HG02840 (cell line): ENCODE measurements around the gene ZFHX3.

ENCODE experiments used
- ATAC-seq: cut with Tn5 transposase; IDR thresholded peaks from one replicate; pipeline ENCODE4 v1.9.1; 2021; ENCODE audit warnings: mild to moderate bottlenecking, moderate library complexity, moderate number of reproducible peaks; ENCODE audit not compliant: unreplicated experiment, low FRiP score

Gene ZFHX3

DNA sequence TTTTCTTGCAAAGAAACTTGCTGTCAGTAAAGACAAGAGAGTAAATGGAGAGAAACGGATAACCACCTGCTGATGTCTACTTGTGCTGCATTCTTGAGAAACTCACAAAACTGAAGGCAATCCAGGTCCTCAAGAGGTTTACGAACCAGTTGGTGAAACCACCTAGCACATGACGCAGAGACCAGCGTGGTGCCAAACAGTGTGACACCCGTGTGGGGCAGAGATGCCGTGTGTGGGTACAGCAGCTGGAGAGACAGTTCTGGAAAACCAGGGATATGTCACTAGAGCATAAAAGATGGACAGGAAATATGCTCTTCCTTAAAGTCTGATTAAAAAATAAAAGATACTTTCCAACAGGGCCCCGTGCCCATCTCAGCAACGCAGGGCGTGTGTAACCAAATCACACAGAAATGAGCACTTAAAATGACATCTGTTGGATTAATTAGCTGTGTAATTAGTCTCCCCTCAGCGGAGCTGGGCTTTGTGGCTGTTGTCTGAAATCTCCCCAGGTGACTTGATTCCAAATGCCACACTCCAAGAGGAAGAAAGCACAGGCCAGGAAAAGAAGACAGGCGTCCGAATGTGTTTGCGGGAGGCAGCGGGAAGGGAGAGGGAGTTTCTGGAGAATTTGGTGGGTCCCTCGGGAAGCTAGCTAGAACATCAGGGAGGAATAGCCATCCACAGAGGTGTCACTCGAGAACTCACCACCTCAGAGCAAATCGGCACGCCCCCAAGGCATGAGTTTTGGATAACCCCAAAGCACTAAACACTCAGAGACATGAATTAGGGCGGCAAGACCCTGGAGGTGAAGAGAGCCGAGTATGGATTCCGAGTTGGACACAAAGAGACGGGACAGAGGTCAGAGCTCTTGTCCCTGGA lies 109.8 kb downstream of the ZFHX3 start:
- ATAC-seq = no peak

DNA sequence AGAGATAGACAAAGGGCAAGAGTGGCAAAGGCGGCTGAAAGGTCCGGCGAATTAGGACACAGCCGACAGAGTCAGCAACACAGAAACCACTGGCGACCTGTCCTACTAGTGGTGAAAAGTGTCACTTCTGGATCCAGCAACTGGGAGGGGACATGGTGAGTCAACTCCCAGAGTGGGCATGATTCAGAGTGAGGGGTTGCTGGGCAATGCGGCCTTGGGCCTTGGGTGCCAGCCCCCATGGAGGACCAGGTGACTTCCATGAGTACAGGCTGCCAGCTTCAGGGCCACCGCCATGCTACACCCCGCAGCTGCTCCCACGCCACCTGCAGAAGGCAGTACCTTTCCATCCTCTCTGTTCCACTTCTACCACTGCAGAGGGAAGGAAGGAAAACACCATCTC lies 110.6 kb downstream of the ZFHX3 start:
- no peak for ATAC-seq

DNA sequence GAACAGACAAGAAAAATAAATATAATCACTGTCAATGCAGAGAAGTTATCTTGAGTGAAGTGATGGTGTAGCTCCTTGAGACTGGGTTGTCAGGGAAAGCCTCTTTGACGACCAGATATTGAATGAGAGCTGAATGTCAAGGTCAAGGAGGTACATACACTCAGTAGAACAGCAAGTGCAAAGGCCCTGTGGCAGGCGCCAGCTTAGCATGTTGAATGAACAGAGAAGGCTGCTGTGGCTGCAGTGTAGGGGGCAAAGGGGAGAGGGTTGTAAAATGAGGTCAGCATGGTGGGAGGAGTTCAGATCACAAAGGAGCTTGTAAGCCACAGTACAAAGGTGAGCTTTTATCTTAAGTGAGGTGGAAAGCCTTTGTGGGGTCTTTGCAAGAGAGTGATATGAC lies 111.5 kb downstream of the ZFHX3 start:
- ATAC-seq = no peak

DNA sequence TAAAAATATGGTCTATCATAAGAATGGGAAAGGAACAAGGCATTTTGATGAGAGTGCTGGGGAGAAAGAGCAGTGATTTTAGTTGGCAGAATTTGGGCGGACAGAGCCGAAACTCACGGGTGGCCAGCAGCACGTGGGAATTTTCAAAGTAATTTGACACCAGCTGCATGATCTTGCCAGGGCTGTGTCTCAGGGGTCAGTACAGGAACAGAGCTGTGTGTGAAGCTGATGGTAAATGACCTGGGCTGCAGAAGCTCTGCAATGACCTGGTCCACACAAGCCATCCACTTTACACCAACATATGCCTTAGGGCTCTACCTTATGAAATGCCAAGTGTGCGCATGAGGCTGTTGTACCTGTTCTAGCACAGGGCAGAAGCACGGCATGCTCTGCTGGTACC lies 112.0 kb downstream of the ZFHX3 start:
- no peak for ATAC-seq

DNA sequence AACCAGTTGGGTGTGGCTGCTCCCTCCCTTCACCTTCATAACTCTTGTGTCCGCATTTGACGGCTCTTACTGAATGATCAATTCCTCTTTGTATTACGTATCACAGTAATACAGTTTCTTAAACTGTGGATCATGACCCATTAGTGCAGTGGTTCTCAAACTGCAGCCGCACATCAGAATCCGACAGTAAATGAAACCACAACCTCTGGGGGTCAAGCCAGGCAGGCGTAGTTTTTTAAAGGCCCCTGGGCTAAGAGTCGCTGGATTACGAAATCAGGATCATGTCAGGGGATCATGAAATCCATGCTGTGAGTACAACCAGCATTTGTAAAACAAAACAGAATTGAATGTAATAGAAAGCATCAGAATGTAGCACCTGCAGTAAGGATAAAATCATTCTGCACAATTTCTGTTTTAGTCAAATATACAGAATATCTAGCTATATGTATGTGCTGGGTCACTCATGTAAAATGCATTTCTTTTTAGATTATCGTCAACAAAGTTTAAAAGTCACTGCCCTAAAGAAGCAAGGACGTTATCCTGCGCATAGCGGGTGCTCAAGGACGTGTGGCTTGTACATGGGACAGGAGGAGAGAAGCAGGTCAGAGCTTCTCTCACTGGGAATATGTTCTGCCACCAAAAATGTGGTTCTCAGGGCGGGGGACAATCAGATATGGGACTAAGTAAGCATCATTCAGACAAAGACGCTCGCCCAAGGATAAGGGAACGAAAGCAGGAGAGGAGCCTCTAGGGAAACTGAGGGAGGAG lies 113.1 kb downstream of the ZFHX3 start:
- no peak for ATAC-seq

DNA sequence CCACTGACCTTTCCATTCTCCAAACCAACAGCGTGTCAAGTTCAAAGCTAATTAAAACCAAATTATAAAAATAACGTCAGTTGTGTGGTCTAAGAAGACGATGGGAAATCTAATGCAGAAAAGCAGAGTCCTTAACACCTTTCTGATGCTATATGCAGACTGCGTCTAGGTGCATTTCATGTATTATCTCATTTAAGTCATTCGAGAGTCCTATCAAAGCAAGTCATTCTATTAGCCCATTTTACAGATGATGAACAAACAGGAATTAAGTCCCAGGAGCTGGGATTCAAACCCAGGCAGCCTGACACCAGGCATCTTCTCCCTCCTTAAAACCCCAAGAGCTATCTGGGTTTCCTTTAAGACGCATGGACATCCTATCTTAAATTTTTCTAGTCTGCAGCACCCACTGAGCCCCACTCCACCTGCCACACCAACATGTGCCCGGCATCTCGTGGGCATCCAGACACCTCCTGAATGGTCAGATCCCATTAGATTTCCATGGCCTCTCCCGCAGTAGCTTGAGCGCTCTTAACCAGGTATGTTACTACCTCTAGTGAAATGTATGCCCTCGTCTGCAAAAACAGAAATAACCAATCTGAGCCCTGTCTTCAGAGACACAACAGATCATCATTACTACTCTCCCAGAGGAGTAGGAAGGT lies 115.1 kb downstream of the ZFHX3 start:
- ATAC-seq = no peak

DNA sequence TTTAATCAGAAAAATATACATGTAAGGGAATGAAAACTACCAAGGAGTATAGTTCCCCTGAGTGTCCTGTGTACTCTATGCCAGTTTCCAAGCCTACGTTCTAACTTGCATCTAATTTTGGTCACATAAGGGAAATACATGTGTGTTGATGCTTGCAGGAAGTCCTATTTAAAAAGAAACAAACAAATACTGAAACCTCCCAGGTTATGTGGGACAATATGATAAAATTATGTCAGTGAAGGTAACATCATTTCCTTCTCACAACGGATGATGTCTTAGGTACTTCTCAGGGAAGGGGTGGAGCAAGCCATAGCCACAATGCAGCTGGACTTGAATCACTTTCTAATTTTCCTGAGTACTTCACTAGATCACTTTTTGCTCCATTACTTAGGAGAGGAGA lies 115.9 kb downstream of the ZFHX3 start:
- no peak for ATAC-seq

DNA sequence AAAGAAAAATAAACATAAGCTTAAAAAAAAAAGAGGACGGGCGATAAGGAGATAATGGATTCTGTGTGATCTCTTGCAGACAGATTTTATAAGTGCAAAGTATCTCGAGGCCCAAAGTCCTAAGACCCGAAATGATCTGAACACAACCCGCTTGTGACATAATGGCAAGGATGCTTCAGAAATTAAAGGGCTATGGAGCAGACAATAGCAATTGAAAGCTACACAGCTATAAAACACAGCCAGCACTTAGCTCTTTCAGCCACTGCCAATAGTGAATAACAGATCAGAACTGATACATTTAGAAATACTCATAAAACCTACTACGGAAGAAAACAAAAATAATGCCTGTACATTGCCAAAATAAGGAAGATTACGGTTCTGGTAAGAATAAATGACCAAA lies 117.5 kb downstream of the ZFHX3 start:
- no peak for ATAC-seq

DNA sequence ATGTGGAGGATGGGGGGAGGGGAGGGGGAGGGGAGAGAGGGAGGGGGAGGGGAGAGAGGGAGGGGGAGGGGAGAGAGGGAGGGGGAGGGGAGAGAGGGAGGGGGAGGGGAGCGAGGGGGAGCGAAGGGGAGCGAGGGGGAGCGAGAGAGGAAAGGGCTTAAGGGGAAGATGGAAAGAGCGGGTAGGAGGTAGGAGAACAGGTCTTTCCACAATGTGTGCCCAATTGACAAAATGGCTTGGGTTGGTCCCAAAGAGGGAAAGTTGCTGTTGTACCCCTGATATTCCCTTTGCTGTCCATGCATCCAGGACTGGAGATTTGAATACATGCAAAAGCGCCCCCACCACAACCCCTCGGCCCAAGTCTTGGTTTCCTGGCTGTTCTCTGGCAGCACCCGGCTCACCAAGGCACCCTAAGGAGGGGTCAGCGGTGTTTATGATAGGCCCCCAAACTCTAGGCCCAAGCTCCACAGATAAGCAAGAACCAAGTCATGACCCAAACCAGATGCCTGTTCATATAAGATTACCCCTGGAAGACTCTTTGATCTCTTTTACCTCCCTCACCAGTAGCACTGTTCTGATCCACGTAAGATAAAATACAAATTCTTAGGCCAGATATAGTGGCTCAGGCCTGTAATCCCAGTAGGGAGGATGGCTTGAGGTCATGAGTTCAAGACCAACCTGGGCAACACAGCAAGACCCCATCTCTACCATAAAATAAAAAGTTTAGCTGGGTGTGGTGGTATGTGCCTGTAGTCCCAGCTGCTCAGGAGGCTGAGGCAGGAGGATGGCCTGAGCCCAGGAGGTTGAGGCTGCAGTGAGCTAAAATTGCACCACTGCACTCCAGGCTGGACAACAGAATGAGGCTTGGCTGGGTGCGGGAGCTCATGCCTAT lies 119.6 kb downstream of the ZFHX3 start:
- no peak for ATAC-seq

DNA sequence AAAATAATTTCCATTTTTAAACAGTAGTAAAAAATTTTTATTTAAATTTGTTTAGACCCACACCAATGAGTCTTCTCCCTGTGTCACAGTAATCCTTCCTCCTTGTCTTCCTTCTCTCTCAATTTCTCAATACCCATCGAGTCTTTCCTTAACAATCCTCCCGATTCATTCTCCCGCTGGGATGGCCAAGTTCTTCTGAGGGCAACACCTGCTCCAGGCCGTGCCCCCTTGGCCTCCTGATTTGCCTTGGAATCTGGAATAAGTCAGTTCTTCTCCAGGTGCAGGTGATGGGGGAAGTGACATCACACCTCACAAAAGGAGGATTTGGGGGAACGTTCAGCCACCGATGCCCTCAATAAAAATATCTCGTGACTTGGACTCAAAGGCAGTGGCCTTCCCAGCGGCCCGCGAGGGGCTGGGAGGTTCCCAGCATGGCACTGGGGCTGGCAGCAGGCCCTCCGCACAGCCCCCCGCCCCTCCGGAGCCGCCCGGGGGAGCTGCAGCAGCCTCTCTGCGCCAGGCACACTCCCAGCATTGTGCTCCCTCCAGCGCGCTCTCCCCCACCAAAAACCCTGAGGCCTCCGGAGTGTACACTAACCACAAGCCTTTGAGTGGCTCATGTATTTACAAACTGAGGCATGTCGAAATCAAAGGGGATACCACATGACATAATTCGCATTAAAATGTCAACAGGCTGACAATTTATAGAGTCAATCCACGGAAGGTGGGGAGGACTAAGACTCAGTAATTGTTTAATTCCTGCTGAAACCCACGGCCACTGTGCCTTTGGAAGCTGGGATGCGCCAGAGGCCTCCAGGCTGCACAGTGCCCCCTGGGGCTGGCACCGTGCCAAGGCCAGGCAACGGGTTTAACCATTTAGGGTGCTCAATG lies 120.5 kb downstream of the ZFHX3 start:
- no peak for ATAC-seq

DNA sequence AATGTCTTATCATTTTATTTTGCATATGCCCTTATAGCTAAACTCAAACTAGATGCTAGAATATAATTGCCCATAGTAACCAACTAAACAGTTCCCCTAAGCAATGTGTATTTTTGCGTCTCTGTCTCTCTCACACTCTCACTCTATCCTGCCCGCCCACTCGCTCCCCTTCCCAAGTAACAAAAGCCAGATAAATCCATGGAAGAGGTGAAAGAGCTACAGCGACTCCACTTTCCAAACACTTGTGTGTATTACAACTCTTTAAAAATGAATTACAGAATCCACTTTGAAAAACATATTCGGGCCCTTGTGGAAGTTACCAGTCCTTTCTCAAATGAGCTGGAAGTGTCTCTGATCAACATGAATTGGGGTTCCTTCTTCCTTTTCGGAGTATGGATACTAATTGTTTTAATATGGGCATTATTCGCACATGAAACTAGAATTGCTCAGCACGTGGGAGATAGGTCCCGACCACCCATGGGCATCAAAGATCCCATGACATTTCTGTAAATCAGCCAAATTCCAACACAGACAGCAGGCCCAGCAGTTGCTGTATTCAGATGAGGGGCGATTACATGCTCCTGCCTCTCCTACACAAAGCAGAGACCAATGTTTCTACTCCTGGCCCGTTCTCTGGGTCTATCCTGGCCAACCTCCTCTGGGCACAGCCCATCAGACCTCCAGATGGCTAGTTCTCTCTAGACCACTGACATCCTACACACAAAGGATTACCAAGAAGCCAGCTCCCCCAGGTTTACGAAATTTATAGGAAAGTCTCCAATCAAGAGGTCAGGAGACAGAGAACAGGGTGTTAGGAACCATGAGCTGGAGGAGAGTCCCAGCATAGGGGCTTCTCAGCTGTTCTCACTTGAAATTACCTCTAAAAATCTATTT lies 121.5 kb downstream of the ZFHX3 start:
- no peak for ATAC-seq

DNA sequence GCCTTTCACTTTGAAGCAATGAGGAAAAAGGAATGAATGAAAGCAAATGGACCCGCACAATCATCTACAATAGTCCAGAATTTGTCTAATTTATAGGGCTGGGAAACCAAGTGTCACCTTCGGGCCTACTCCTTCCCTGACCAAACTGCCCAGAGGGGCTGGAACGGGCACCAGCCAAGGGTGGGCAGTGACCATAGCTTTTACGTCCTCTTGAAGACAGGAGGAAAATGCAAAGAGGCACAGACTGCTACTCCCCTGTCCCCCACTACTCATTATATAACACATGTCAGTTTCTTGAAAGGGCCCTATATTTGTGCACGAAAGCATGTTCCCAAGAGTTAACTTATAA lies 122.3 kb downstream of the ZFHX3 start:
- no peak for ATAC-seq

DNA sequence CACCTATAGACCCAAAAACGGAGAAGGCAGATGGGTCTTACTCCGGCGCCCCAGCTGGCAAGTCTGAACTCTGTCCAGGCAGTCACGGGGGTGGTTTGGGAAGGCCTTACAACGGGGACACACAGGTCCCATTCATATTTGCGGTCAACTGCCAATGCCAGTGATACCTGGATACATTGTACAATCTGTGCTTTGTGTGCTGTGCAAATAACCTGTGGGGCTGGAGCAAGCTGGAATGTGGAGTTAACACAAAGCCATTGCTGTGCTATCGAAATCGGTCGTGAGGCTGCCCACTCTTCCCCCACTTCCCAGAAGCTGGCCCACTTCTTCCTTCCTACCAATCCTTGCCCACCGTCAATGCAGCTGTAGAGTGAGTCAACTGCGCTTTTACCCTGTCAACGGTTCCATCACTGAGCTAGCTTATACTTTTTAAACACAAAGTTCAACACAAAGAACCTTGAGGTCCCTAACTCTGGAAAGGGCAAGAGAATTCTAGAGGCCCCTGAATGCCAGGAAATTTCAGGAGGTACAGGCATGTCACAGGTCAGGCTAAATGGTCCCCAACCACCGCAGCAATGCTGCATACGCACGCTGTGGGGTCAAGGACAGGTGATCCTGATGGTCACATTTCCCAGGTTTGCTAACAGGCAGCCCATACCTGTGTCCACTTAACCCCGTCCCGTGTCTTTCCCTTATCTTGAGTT lies 122.8 kb downstream of the ZFHX3 start:
- no peak for ATAC-seq

DNA sequence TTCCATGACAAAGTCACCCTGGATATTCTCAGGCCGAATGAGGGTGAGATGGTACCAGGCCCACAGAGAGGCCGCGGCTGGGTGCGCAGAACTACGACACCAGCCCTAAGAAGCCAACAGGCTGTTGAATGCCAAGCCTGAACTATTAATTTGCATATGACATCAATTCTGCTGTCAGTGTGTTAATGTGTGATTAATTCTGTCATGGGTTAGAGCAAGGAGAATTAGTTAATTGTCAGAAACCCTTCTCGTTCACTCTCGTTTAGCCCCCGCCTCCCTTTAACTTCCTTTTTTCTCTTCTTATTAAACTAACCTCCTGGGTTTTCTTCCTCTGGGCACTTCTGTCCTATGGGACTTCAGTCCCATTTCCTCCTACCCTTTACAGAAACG lies 123.4 kb downstream of the ZFHX3 start:
- ATAC-seq = no peak

DNA sequence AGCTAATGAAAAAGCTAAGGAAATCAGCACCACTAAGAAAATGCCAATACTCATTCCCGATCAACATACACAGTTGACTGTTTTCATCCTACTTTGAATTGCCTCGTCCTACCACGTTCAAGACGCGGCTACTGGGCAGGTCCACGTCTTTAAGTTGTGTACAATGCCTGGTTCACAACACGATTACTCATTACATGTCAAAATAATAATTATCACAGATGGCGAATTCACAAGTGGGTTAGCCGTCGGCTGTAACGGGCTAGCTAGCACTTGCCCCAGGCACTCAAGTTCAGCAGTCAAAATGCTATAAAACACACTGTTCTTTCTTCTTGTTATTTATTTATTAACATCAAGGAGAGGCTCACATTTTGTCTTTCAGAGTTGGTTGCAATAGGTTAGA lies 124.2 kb downstream of the ZFHX3 start:
- ATAC-seq = no peak

DNA sequence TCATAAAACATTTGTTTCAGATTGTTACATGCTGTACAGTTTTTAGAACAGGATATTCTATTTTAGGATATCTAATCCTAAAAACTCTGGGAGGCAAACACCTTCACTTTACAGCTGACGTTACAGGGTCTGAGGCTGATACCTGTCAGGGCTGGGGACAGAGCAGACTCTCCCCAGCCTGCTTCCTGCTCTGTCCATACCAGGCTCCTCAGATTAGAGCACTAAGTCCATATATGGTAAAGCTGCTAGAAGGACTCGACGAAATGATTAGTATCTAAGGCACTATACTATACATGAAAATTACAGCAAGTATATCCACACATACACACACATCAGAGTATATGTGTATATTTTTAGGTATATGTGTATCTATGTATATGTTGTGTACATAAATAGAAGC lies 125.2 kb downstream of the ZFHX3 start:
- no peak for ATAC-seq

DNA sequence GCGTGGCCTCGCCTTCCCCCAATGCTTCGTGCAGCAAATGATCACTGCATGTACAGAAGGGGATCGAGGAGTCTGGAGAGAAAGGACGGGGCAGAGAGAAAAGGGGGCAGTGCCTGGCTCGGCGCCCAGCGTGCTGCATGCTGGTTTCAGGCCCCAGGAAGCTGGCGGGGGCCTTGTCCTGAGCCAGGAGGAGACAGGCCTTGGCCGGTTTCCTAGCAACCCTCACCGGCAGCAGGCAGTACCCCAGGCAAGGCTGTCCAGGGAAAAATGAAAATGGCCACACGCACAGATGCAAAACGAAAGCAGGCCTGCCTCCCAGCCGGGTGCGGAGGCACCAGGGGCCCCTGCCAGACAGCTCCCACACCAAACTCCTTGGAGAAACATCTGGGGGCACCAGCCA lies 126.3 kb downstream of the ZFHX3 start:
- ATAC-seq = no peak

DNA sequence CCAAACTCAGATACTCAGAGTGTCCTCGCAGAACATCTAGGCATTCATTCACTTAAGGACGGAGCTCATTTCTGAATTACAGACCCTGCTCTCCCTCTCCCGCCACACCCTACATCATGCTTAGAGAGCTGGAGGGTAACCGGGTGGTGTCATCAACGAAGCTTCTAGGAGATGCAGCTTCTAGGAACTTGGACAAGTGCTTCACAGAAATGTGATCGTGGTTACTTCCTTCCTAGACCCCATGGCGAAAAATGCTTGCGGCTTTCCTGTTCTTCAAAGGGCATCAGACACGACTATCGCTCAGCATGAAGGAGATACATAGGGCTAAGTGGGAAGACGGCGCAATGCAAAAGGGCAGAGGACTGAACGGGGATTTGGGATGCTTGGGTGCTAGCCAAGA lies 126.8 kb downstream of the ZFHX3 start:
- ATAC-seq = no peak
